HG03469 (cell line): Measurements from ENCODE around the gene OR4M1.
"Not testable (repeated sequence)": the region's sequence is repeated elsewhere in the genome, so short reads cannot be mapped to it uniquely, and the experiment has no call there.

Experiments
- ATAC-seq: cut with Tn5 transposase; IDR thresholded peaks from one replicate; pipeline ENCODE4 v1.9.1; 2021; ENCODE audit warnings: mild to moderate bottlenecking, moderate library complexity, moderate number of reproducible peaks; ENCODE audit not compliant: unreplicated experiment

OR4M1 gene, protein sequence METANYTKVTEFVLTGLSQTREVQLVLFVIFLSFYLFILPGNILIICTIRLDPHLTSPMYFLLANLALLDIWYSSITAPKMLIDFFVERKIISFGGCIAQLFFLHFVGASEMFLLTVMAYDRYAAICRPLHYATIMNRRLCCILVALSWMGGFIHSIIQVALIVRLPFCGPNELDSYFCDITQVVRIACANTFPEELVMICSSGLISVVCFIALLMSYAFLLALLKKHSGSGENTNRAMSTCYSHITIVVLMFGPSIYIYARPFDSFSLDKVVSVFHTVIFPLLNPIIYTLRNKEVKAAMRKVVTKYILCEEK

DNA sequence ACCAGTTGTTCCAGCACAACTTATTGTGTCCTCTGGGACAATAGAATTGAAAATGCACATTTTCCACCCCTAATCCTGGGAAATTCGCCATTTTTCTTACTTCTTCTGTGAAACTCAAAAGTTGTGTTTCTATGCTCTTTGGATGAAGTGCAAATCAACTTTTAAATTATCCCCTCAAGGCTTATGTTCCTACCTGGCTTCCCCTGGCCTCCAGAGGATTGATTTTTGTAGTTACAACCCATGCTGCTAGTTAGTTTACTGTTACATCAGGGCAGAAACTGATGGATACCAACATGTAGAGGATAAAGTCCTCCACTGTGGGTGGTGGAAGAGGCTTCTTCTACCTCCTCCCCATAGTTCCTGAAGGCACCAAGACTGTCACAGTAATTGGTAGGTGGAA, at the start of gene OR4M1:
Gene OR4M1 (plus strand): TSS at position 301 of the 400 bp plus-strand sequence. CDS start 6,819 bp downstream, outside the sequence.
- not testable (repeated sequence) for ATAC-seq

DNA sequence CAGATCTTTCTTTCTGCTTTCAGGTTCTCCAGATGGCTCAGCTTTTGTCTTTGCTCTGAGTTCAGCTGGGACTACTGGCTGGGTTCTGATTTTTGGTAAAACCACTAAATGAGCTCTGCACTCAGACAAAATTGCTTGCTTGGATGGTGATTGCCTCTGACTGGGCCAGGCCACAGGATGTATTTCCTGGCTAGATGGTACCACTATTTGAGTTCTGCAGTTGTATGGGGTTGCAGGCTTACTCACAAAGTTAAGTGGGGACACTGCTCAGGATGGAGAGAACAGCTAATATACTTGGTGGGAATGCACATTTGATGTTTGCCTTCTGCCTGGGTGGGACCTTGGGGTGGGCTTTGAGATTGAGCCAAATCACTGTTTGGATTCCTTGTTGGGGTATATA, 43.9 kb upstream of the OR4M1 start:
- ATAC-seq = no peak

DNA sequence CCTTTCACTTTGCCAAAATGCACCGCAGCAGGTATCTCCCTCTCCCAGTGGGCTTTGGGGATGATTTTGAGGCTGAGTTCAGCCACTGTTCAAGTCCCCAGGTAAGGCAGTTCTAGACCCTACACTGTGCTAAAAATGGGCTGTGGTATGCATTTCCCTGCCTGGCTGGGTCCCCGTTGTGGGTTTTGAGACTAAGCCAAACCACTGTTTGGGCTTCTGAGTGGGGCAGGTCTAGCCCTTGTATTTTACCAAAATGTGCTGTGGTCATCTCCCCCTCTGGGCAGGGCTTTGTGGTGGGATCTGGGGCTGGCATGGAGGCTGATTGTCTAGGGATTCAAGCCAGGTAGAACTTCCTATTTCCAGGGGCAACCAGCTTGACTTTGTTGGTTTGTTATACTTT, 43.5 kb upstream of the OR4M1 start:
- ATAC-seq = no peak

DNA sequence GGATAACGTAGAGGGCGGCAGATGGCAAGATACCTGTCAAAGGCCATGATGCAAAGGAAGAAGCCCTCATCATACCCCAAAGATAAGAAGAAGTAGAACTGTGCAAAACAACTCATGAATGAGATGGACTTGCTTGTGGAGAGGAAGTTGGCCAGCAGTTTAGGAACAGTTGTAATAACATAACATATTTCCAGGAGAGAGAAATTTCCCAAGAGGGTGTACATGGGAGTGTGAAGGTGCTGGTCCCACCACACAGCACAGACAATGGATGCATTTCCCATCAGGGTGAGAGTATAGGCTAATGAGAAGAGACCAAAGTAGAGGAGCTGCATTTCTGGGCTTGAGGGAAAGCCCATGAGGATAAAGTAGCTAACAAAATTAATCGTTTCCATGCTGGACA, 39.4 kb upstream of the OR4M1 start:
- not testable (repeated sequence) for ATAC-seq

DNA sequence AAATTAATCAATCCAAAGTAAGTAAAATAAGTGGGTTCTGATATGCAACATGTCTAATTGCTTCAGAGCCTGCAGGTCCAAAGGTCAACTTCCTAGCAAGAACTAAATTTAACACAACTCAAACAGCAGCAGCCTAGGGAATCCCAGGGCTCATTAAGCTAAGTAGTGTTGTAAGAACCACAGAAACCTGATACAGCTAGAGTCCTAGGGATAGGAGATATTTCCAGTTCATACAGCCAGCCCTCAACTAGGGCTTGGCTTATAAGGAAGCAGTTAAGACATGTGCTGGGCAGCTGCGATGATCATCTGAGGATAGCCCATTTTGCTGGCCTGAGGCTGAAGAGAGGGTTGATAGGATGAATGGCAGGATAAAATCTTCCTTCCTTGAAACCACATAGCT, 30.0 kb upstream of the OR4M1 start, which contains the start of gene OR4Q3:
Gene OR4Q3 (plus strand): TSS at position 316 of the 400 bp plus-strand sequence.
- no peak for ATAC-seq

DNA sequence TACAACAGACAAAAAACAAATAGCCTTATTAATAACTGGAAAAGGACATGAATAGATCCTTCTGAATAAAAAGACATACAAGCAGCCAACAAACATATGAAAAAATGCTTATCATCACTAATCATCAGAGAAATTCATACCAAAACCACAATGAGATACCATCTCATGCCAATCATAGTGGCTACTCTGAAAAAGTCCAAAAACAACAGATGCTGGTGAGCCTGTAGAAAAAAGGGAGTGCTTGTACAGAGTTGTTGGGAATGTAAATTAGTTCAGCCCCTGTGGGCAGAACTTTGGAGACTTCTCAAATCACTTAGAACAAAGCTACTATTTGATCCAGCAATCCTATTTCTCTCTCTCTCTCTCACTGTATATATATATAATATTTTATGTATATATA, 21.0 kb upstream of the OR4M1 start:
- not testable (repeated sequence) for ATAC-seq

DNA sequence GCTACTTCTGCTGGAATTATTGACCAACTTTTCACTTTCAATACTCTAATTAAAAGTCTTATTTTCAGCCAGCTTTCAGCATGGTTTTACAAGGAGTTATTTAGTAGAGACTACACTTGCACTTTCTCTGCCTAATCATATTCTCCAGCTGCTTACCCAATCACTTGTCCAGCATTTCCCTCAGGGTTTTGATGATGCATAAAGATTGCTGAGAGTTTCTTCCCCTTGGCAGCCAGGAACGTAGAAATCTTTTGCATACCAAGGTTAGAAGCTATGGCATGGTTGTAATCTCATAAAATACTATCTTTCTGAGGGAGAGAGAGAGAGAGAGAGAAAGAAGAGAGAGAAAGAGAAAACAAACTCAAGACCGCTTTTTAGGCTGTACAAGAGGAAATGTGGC, 19.1 kb upstream of the OR4M1 start:
- no peak for ATAC-seq

DNA sequence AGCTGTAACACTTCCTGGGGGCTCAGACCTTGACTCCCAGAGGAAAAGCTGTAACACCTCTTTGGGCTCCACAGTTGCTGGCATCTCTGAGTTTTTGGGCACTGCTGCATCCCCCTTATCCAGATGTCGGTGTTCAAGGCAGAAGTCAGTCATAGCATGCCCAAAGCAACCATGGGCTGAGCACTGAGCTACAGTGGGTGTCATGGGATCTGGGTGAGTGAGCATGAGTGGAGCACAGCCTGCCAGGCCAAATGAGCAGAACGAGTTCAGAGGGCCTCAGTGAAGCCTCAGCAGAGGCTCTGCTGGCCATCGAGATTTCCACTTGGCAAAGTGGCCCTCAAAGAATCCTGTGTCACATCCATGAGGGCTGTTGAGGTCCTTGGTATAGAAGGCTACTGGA, 1.8 kb upstream of the OR4M1 start:
- ATAC-seq = not testable (repeated sequence)

DNA sequence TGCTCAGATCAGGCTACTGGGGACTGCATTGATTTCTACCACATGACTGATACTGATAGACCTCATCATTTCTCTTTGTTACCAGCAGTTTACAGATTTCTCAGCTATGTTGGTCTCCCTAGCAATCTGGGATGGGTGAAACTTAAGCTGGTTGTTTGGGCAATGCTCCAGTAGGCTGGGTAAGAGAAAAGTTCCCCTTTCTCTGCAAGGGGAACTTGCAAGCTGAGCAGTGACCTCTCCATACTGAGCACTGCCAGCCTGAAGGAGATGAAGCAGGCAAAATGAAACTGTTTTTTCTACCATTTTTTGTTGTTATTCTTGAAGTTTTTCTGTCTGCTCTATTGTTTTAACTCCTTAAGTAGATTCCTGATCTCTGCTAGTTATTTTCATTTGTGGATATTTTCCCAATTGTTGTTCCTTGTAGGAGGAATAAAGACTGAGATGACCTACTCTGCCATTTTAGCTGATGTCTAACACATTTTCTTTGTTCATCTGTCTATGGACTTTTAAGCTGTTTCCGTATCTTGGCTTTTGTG, 1.3 kb upstream of the OR4M1 start:
- no peak for ATAC-seq

DNA sequence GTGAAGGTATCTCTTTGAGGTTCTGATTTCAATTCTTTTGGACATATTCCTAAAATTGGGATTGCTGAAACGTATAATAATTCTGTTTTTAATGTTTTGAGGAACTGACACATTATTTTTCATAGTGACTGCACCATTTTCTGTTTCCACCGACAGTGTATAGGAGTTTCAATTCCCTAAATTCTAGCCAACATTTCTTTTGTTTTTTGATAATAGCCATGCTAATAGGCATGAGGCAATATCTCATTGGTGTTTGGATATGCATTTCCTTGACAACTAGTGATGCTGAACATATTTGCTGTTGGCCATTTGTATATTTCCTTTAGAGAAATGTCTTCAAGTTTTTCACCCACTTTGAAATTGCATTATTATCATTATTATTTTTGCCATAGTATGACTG, 850 bp upstream of the OR4M1 start:
- ATAC-seq = not testable (repeated sequence)

DNA sequence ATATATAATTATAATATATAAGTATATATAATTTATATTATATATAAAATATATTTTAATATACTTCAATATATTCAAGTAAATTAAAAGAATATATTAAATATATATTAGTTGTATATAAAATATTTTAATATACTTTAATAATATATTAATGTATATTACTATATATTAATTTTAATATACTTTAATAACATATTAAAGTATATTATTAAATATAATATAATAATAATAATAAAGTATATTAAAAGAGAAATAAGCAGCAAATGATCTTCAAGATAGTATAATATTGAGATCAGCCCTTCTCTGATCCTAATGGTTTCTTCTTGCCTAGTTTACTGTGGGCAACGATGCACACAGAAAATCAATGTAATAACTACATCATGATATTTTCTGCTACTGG, 2.3 kb downstream of the OR4M1 start:
- no peak for ATAC-seq

DNA sequence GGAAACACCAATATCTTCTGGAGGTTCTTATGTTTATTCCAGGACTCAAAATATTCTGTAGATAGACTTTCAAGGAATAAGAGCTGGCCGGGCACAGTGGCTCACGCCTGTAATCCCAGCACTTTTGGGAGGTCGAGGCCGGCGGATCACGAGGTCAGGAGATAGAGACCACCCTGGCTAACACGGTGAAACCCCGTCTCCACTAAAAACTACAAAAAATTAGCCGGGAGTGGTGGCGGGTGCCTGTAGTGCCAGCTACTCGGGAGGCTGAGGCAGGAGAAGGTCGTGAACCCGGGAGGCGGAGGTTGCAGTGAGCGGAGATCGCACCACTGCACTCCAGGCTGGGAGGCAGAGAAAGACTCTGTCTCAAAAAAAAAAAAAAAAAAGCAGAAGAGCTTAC, 12.5 kb downstream of the OR4M1 start:
- ATAC-seq = not testable (repeated sequence)

DNA sequence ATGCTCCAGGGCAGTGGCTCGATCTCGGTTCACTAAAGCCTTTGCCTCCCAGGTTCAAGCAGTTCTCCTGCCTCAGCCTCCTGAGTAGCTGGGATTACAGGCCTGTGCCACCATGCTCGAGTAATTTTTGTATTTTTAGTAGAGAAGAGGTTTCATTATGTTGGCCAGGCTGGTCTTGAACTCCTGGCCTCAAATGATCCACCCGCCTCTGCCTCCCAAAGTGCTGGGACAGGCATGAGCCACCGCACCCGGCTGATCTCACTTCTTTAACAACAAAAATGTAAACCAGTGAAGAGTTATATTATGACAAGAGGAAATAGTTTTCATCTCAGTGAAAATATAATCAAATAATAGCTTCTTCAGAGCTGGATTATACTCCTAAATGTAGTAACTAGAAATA, 14.0 kb downstream of the OR4M1 start:
- ATAC-seq = not testable (repeated sequence)

DNA sequence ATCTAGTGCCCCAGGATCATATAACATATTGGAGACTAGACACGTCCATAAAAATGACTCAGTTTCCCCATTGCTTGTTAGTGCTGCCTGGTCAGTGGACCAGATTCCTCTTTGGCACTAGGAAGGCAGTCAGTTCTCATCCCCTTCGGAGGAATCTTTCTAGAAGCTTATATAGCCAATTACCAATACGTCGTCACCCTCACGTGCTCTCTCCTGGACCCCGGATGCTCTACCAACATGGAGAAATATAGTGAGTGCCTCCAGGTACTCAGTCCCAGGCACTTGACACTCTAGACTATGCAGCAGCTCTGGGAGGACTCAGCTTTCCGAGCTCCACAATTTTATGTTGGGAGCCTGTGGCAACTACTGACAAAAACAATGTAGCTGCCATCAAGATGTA, 14.8 kb downstream of the OR4M1 start:
- not testable (repeated sequence) for ATAC-seq

DNA sequence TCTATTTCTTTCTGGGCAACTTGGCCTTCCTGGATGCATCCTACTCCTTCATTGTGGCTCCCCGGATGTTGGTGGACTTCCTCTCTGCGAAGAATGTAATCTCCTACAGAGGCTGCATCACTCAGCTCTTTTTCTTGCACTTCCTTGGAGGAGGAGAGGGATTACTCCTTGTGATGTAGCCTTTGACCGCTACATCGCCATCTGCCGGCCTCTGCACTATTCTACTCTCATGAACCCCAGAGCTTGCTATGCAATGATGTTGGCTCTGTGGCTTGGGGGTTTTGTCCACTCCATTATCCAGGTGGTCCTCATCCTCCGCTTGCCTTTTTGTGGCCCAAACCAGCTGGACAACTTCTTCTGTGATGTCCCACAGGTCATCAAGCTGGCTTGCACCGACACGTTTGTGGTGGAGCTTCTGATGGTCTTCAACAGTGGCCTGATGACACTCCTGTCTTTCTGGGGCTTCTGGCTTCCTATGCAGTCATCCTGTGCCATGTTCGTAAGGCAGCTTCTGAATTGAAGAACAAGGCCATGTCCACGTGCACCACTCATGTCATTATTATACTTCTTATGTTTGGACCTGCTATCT, 23.3 kb downstream of the OR4M1 start:
- ATAC-seq = not testable (repeated sequence)

DNA sequence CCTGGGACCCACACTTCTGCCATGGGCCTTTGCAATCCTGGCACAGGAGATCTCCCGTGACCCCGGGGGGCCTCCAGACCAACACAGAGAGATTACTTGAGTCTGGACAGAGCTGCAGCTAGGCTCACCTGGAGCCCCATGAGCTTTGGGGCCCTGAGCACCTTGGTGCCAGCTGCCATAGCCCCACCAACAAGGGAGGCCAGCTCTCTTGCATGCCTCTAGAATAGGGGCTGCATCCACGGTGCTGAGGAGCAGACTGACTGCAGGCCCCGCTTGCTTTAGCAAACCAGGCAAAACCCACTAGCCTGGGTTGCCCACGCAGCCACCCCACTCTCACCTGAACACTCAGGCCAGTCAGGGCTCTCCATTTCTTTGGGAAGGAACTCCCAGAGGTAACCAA, 26.6 kb downstream of the OR4M1 start:
- no peak for ATAC-seq

DNA sequence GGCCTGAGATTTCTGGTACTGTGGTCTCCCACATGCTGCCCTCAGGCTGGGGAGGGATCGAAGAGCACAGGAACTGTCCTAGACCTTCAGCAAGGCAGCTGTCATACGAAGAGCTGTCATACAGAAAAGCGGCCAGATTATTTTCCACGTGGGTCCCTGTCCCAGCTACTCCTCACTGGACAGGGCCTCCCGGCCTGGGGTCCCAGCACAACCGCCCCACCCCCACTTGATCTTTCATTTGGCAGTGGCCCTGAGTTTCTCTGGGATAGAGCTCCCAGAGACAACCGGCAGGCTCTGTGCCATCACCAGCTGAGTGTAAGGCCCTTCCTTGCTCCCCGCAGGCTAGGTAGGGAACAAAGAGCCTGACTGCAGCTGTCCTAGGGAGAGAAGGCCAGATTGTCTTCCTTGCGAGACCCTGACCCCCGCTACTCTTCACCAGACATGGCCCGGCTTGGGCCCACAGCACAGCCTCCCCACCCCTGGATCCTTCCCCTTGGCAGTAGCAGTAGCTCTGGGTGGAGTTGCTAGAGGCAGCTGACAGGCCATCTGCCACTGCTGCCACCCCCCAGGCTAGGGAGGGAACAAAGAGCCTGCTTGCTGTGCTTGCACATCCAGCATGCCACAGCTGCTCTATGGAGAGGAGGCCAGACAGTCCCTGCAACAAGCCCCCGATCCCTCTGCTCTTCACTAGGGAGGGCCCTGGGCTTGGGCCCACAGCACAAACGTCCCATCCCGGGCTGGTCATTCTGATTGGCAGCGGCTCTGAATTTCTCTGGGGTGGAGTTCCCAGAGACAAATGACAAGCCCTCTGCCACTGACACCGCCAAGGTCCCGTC, 27.2 kb downstream of the OR4M1 start:
- no peak for ATAC-seq

DNA sequence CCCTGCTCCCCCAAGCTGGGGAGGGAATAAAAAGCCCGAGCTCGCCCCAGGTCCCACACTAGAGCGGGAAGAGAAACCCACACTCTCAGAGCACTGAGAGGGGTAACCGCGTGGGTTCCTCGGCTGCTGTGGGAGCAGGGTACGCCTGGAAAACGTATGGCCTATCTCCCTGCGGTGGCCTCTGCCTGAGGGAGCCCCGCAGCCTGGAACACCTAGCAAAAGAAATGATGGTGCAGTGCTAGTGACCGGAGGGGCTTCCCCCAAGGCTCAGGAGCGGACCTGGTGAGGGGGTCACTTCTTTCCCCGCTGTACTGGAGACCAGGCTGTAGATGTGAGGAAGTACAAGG, 27.8 kb downstream of the OR4M1 start:
- ATAC-seq = no peak

DNA sequence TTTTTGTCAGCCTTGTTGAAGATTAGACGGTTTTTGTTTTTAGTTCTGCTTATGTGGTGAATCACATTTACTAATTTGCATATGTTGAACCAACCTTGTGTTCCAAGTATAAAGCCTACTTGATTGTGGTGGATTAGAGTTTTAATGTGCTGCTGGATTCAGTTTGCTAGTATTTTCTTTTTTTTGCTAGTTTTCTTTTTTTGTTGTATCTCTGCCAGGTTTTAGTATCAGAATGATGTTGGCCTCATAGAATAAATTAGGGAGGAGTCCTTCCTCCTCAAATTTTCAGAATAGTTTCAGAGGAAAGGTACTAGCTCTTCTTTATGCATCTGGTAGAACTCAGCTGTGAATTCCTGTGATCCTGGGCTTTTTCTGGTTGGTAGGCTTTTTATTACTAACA, 30.2 kb downstream of the OR4M1 start, which contains the start of gene OR4N2:
Gene OR4N2 (plus strand): TSS at position 301 of the 400 bp plus-strand sequence. CDS start 23,679 bp downstream, outside the sequence.
- not testable (repeated sequence) for ATAC-seq

DNA sequence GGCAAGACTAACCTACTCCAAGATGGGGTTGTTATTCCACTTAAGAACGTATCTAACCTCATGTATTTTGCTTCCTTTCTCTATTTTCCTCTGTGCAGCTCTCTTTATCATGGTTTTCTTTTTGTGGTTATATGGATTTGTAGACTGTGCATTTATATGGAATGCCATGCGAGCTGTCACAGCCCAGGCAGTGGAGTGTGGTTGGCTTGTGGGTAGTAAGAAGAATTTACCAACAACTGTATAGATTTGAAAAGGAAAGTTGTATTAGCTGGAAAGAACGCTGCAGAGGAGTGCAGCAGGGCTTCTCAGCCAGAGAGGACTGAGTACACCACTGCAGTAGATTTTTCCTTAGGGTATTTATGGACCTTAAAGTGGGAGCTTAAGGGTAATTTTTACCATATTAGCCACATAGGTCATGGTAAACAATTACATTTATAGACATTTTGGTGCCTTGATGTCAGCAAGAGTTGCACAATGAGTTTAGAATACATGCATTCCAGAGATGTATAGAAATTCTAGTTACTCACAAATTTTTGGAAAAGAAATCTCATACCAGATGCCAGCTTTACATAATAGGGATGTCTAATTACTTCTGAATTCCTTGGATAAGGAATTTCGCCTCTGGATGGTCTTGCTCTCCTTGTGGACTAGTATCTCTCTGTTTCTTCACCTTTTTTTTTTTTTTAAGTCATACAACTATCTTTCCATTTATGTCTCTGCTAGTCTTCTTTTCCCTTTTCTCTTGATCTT, 40.0 kb downstream of the OR4M1 start:
- ATAC-seq = not testable (repeated sequence)

DNA sequence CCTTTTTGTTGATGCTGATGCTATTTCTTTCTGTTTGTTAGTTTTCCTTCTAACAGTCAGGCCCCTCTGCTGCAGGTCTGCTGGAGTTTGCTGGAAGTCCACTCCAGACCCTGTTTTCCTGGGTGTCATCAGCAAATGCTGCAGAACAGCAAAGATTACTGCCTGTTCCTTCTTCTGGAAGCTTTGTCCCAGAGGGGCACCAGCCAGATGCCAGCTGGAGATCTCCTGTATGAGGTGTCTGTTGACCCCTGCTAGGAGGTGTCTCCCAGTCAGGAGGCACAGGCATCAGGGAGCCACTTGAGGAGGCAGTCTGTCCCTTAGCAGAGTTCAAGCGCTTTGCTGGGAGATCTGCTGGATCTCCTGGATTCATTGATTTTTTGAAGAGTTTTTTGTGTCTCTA, 46.6 kb downstream of the OR4M1 start:
- not testable (repeated sequence) for ATAC-seq
